ENCODE data around the gene ADAMTS12. TPM values are rescaled to one million over a fixed set of nuclear protein-coding genes. Genes with fewer than 3 reads are reported as not detected.

Gene ADAMTS12
- total and polyA plus RNA-seq, 2 experiments from 2014 or later, result 9.1 to 17.1 TPM

DNA sequence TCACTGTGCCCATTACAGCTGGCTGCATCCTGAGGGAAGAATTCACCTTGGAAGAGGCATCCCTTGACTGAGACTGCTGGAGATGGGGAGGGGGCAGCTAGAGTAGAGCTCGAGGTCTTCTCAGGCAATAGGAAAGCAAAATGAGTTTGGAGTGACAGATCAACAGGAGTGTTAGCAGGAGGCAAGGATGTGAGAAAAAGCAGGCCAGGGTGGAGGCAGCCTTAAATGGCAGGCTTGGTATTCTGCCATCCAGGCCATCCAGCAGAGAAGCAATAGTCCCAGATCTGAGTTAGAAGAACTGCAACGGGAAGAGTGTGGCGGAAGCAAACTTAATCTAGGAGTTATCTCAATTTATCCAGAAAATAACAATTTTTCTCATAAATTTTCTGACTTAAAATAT, 6.1 kb downstream of the ADAMTS12 start (continued):
- TF ChIP-seq, protein P1, sequence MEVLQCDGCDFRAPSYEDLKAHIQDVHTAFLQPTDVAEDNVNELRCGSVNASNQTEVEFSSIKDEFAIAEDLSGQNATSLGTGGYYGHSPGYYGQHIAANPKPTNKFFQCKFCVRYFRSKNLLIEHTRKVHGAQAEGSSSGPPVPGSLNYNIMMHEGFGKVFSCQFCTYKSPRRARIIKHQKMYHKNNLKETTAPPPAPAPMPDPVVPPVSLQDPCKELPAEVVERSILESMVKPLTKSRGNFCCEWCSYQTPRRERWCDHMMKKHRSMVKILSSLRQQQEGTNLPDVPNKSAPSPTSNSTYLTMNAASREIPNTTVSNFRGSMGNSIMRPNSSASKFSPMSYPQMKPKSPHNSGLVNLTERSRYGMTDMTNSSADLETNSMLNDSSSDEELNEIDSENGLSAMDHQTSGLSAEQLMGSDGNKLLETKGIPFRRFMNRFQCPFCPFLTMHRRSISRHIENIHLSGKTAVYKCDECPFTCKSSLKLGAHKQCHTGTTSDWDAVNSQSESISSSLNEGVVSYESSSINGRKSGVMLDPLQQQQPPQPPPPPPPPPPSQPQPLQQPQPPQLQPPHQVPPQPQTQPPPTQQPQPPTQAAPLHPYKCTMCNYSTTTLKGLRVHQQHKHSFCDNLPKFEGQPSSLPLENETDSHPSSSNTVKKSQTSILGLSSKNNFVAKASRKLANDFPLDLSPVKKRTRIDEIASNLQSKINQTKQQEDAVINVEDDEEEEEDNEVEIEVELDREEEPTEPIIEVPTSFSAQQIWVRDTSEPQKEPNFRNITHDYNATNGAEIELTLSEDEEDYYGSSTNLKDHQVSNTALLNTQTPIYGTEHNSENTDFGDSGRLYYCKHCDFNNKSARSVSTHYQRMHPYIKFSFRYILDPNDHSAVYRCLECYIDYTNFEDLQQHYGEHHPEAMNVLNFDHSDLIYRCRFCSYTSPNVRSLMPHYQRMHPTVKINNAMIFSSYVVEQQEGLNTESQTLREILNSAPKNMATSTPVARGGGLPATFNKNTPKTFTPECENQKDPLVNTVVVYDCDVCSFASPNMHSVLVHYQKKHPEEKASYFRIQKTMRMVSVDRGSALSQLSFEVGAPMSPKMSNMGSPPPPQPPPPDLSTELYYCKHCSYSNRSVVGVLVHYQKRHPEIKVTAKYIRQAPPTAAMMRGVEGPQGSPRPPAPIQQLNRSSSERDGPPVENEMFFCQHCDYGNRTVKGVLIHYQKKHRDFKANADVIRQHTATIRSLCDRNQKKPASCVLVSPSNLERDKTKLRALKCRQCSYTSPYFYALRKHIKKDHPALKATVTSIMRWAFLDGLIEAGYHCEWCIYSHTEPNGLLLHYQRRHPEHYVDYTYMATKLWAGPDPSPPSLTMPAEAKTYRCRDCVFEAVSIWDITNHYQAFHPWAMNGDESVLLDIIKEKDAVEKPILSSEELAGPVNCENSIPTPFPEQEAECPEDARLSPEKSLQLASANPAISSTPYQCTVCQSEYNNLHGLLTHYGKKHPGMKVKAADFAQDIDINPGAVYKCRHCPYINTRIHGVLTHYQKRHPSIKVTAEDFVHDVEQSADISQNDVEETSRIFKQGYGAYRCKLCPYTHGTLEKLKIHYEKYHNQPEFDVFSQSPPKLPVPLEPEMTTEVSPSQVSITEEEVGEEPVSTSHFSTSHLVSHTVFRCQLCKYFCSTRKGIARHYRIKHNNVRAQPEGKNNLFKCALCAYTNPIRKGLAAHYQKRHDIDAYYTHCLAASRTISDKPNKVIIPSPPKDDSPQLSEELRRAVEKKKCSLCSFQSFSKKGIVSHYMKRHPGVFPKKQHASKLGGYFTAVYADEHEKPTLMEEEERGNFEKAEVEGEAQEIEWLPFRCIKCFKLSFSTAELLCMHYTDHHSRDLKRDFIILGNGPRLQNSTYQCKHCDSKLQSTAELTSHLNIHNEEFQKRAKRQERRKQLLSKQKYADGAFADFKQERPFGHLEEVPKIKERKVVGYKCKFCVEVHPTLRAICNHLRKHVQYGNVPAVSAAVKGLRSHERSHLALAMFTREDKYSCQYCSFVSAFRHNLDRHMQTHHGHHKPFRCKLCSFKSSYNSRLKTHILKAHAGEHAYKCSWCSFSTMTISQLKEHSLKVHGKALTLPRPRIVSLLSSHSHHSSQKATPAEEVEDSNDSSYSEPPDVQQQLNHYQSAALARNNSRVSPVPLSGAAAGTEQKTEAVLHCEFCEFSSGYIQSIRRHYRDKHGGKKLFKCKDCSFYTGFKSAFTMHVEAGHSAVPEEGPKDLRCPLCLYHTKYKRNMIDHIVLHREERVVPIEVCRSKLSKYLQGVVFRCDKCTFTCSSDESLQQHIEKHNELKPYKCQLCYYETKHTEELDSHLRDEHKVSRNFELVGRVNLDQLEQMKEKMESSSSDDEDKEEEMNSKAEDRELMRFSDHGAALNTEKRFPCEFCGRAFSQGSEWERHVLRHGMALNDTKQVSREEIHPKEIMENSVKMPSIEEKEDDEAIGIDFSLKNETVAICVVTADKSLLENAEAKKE (CRISPR knock-in tag; IDR thresholded peaks at IDR 0.05), result no peak
- TF ChIP-seq, protein P2, sequence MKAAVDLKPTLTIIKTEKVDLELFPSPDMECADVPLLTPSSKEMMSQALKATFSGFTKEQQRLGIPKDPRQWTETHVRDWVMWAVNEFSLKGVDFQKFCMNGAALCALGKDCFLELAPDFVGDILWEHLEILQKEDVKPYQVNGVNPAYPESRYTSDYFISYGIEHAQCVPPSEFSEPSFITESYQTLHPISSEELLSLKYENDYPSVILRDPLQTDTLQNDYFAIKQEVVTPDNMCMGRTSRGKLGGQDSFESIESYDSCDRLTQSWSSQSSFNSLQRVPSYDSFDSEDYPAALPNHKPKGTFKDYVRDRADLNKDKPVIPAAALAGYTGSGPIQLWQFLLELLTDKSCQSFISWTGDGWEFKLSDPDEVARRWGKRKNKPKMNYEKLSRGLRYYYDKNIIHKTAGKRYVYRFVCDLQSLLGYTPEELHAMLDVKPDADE (IDR thresholded peaks at IDR 0.05), result no peak
- TF ChIP-seq STAT1 (IDR thresholded peaks at IDR 0.05; ENCODE audit: unreplicated experiment), result no peak
- TF ChIP-seq NANOG (IDR thresholded peaks at IDR 0.05; ENCODE audit: borderline replicate concordance), result no peak
- no peak for TF ChIP-seq CREB1 (CRISPR knock-in tag; IDR thresholded peaks at IDR 0.05; ENCODE audit: low read depth)

DNA sequence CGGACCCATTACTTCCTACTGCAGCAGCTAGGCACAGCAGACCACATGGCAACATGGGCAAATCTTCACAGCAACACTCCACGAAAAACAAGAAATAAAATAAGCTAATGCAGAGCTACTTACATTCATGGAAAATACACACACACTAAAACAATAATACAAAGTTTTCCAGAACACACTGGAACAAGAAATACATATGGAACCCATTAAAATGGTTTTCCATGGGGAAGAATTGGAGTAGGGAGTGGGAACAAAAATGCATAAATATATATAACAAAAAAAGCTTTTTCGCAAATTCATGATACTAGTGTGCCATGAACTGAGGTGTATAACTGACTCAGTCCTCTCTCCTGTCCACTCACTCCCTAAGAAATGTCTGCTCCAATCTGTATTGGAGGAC, 8.3 kb downstream of the ADAMTS12 start:
- peaks cover 6% of the 10 kb centered on the region for H3K36me3 Mint-ChIP-seq (ENCODE audit: low read depth)
- peaks cover 80% of the 10 kb centered on the region for H3K79me2 ChIP-seq (replicated peaks; ENCODE audit: insufficient read depth)
- no peak for DNase-seq (ENCODE audit: low spot score)

More for the DNA sequence above, 8.3 kb downstream of the ADAMTS12 start:
- Mint-ChIP-seq H3K9me3 (no peaks in the 10 kb centered on the region), H3K27ac (no peak overlapping the region), H3K4me1 (peaks cover 21% of the 10 kb centered on the region), H3K27me3 (ENCODE audit: insufficient read depth, low read depth, poor library complexity) (peaks cover 3% of the 10 kb centered on the region), H3K4me3 (no peak overlapping the region)
- H4K20me1 ChIP-seq (replicated peaks; ENCODE audit: insufficient read depth), result peaks cover 3% of the 10 kb centered on the region; the same call in 1 of the 2 replicates
- peaks cover 25% of the 10 kb centered on the region for H3K4me1 ChIP-seq (ENCODE audit: insufficient read depth)
- H3K4me2 ChIP-seq, result no peak overlapping the region
- no peak overlapping the region for H3K4me3 ChIP-seq
- no peak for TF ChIP-seq JUNB (IDR thresholded peaks at IDR 0.05; ENCODE audit: unreplicated experiment)
- TF ChIP-seq EZH2 (IDR thresholded peaks at IDR 0.05; ENCODE audit: low read depth, unreplicated experiment), result no peak
- TF ChIP-seq, protein P3, sequence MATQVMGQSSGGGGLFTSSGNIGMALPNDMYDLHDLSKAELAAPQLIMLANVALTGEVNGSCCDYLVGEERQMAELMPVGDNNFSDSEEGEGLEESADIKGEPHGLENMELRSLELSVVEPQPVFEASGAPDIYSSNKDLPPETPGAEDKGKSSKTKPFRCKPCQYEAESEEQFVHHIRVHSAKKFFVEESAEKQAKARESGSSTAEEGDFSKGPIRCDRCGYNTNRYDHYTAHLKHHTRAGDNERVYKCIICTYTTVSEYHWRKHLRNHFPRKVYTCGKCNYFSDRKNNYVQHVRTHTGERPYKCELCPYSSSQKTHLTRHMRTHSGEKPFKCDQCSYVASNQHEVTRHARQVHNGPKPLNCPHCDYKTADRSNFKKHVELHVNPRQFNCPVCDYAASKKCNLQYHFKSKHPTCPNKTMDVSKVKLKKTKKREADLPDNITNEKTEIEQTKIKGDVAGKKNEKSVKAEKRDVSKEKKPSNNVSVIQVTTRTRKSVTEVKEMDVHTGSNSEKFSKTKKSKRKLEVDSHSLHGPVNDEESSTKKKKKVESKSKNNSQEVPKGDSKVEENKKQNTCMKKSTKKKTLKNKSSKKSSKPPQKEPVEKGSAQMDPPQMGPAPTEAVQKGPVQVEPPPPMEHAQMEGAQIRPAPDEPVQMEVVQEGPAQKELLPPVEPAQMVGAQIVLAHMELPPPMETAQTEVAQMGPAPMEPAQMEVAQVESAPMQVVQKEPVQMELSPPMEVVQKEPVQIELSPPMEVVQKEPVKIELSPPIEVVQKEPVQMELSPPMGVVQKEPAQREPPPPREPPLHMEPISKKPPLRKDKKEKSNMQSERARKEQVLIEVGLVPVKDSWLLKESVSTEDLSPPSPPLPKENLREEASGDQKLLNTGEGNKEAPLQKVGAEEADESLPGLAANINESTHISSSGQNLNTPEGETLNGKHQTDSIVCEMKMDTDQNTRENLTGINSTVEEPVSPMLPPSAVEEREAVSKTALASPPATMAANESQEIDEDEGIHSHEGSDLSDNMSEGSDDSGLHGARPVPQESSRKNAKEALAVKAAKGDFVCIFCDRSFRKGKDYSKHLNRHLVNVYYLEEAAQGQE (IDR thresholded peaks at IDR 0.05; ENCODE audit: unreplicated experiment), result no peak
- no peak for TF ChIP-seq EZH2phosphoT487 (IDR thresholded peaks at IDR 0.05; ENCODE audit: unreplicated experiment)
- no peak for TF ChIP-seq NANOG (IDR thresholded peaks at IDR 0.05; ENCODE audit: borderline replicate concordance)
- H2AFZ ChIP-seq, result no peak overlapping the region
- H3K9me2 ChIP-seq (ENCODE audit: insufficient read depth), result peaks cover under 1% of the 10 kb centered on the region; the same call in 1 of the 2 replicates
- H3F3A ChIP-seq (replicated peaks; ENCODE audit: low read depth), result no peaks in the 10 kb centered on the region
- no peak overlapping the region for H3K27ac ChIP-seq (ENCODE audit: low read depth)
- H3K36me3 ChIP-seq (ENCODE audit: insufficient read depth), result no peaks in the 10 kb centered on the region
- no peak for ATAC-seq
- H3K27me3 ChIP-seq (ENCODE audit: insufficient read depth), result no peaks in the 10 kb centered on the region

Data from GM23338 (cell line).